ENCODE results near the gene BMPR1B. TPM values are rescaled to one million over a fixed set of nuclear protein-coding genes. Genes with fewer than 3 reads are reported as not detected.

The BMPR1B gene
- total and polyA plus RNA-seq, 9 donors = 6.6 to 21.1 (median 11.7) TPM

DNA sequence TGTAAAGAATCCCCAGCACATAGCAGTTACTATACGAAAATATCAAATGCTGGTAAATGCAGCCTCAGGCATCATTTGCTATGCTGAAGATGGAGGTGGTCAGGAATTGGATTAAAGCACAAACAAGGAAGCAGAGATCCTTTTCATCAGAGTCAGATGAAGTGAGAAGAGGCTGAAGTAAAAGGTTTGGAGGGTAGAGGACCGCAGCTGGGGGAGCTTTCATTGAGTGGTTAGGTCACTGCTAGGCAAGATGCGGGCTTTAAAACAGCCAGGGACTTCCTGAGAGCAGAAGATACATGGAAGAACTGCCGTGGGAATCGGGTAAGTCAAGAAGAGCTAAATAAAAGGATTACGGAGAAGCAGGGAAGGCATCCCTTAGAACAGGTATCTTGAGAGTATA lies 439.6 kb downstream of the BMPR1B start:
- Histone ChIP-seq H3K36me3 (ENCODE audit: control insufficient read depth, insufficient read depth, low read length) (no peaks in the 10 kb centered on the region), H3K4me3 (ENCODE audit: low read length) (no peak overlapping the region), H3K4me1 (ENCODE audit: control insufficient read depth, insufficient read depth, low read length) (peaks cover 11% of the 10 kb centered on the region), H3K27me3 (ENCODE audit: control insufficient read depth, insufficient read depth, low read length) (no peaks in the 10 kb centered on the region), H3K9me3 (replicated peaks; ENCODE audit: control insufficient read depth, low read depth, low read length) (no peaks in the 10 kb centered on the region), H3K27ac (ENCODE audit: low read length) (no peak overlapping the region)
- DNase-seq = no peak
- WGBS (ENCODE audit: insufficient coverage) = 58% methylated on average over 2 of the region's 6 CpGs

DNA sequence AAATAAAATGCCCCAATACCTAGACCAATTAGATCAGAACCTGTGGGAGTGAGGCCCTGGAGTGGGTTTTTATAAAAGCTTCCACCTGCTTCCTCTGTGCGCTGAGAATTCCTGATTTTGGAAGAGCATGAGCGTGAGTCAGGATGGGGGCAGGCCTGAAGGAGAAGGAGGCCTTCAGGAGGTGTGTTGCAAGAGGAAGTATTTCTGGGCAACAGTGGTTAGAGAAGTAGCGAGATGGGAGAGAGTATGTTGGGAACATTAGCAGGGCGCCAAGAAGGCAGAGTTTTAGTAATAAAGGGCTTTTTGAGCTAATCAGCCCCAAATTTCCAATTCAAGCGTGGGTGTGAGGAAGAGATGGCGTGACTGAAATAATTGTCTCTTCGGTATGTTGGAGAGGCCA lies 441.2 kb downstream of the BMPR1B start:
- WGBS (ENCODE audit: insufficient coverage) = 72% methylated on average over 3 of the region's 7 CpGs
- peaks cover 1% of the 10 kb centered on the region for H3K4me1 ChIP-seq (ENCODE audit: control insufficient read depth, insufficient read depth, low read length)
- DNase-seq = no peak
- no peak overlapping the region for H3K27ac ChIP-seq (ENCODE audit: low read length)
- H3K4me3 ChIP-seq (ENCODE audit: low read length) = no peak overlapping the region
- no peaks in the 10 kb centered on the region for H3K36me3 ChIP-seq (ENCODE audit: control insufficient read depth, insufficient read depth, low read length)
- no peaks in the 10 kb centered on the region for H3K27me3 ChIP-seq (ENCODE audit: control insufficient read depth, insufficient read depth, low read length)
- H3K9me3 ChIP-seq (replicated peaks; ENCODE audit: control insufficient read depth, low read depth, low read length) = no peaks in the 10 kb centered on the region

DNA sequence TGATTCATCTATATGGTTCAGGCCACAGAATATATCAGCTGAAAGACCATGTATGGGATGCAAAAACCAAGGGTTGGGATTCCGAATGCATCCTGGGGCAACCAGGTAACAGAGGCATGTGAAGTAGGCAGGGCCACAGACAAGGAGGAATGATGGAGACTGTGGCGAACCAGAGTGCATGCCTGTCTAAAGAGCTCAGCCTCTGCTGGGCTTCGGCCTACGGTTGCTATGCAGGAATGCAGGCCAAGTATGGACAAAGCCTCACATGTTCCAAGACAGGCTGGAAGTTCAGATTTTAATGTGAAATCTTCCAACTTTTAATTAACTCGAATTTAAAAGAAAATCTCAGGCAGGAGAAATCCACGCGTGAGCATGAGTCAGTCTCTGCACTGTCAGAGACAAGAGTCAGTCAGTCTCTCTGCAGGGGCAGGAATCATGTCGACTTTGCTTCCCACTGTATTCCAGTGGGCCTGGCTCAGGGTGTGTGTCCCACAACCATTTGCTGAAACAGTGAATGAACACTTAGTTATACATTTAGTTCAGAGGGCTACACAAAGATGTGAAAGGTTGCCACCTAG lies 446.6 kb downstream of the BMPR1B start:
- Histone ChIP-seq H3K4me3 (ENCODE audit: low read length) (no peak overlapping the region), H3K27ac (ENCODE audit: low read length) (no peak overlapping the region), H3K36me3 (ENCODE audit: control insufficient read depth, insufficient read depth, low read length) (no peaks in the 10 kb centered on the region), H3K9me3 (replicated peaks; ENCODE audit: control insufficient read depth, low read depth, low read length) (no peaks in the 10 kb centered on the region), H3K27me3 (ENCODE audit: control insufficient read depth, insufficient read depth, low read length) (no peaks in the 10 kb centered on the region), H3K4me1 (ENCODE audit: control insufficient read depth, insufficient read depth, low read length) (no peaks in the 10 kb centered on the region)
- peak; percentile 33 for DNase-seq
- 73% methylated on average over 7 of the region's 8 CpGs for WGBS (ENCODE audit: insufficient coverage)

DNA sequence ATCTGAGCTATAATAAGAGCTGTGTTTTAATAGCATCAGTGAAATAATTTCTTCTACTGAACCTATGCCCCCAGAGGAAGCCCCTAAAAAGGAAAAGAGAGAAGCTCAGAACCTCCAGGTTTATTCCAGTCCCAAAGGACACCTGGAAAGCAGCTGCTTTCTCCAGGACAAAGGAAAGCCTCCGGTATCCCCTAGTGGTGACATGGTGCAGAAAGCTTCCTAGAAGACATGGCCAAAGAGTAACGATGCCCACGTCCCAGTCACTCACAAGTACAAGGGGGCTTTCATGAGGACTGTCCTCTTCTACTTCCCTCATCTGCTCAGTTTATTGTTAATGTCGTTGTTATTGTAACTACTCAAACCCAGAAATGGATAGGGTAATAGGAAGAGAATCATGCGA lies 447.1 kb downstream of the BMPR1B start:
- no peak overlapping the region for H3K27ac ChIP-seq (ENCODE audit: low read length)
- no peaks in the 10 kb centered on the region for H3K4me1 ChIP-seq (ENCODE audit: control insufficient read depth, insufficient read depth, low read length)
- 20% methylated on average over 1 of the region's 5 CpGs for WGBS (ENCODE audit: insufficient coverage)
- H3K36me3 ChIP-seq (ENCODE audit: control insufficient read depth, insufficient read depth, low read length) = no peaks in the 10 kb centered on the region
- H3K4me3 ChIP-seq (ENCODE audit: low read length) = no peak overlapping the region
- no peaks in the 10 kb centered on the region for H3K27me3 ChIP-seq (ENCODE audit: control insufficient read depth, insufficient read depth, low read length)
- no peaks in the 10 kb centered on the region for H3K9me3 ChIP-seq (replicated peaks; ENCODE audit: control insufficient read depth, low read depth, low read length)
- DNase-seq = no peak
